ENCODE results near the gene NISCH.
A peak's percentile ranks its signal among the peaks of the same experiment; 100 is the strongest.
"Not testable (repeated sequence)": the region's sequence is repeated elsewhere in the genome, so short reads cannot be mapped to it uniquely, and the experiment has no call there.

NISCH gene

DNA sequence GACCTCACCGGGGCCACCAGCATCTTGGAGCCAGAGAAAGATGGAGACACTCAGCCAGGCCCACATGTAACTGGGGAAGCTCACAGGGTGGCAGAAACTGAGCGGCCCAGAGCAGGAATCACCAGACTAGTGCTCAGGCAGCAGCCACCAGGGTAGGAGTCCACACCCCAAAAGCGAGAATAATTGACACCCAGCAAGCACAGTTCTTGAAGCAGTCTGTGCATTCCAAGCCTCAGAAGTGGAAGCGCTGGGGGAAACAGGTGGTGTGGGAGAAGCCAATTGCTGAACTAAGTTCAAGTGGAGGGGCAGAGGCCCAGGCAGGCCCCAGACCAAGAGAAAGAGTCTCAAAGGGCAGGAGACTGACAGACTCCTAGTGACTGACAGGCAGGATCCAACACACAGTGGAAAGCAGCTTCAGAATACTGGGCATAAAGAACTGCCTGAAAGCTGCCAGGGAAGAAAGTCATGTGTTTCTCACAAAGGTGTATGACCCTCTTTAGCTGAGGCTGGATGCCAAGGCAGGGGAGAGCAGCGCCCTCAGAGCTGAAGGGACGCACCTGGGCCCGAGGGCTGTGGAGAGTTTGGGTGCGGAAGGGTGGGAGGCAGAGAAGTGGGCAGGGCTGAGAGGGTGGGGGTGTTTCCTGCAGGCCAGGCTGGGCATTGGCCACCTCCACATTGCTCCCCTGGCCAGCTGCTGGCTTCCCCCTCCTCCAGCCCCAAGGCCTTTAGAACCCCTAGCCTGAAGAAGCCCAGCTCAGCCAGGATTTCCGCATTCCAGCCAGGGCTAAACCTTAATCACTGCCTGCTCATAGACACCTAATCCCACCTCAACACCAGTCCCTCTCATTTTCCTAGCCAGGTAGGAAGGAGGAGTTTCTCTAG is 70.5 kb downstream of the NISCH start:
- Histone ChIP-seq H3K4me1 (ENCODE audit: control insufficient read depth, insufficient read depth, low read length) (no peaks in the 10 kb centered on the region), H3K4me3 (ENCODE audit: low read length) (no peak overlapping the region), H3K36me3 (ENCODE audit: control insufficient read depth, insufficient read depth, low read length) (no peaks in the 10 kb centered on the region), H3K9ac (ENCODE audit: low read length) (no peak overlapping the region), H3K27me3 (ENCODE audit: control insufficient read depth, insufficient read depth, low read length) (no peaks in the 10 kb centered on the region), H3K9me3 (ENCODE audit: control insufficient read depth, low read length) (no peaks in the 10 kb centered on the region)

- not testable (repeated sequence) for H3K4me1 ChIP-seq (ENCODE audit: control insufficient read depth, insufficient read depth, low read length); H3K36me3 ChIP-seq (ENCODE audit: control insufficient read depth, insufficient read depth, low read length); H3K9ac ChIP-seq (ENCODE audit: low read length); H3K27me3 ChIP-seq (ENCODE audit: control insufficient read depth, insufficient read depth, low read length); H3K4me3 ChIP-seq (ENCODE audit: low read length); H3K9me3 ChIP-seq (ENCODE audit: control insufficient read depth, low read length)
Measured at GRCh38 chr3:52526671-52527038, 71.3 kb downstream of the NISCH start.

GRCh38 chr3:52527039-52527731 is 71.8 kb downstream of the NISCH start:
- Histone ChIP-seq H3K36me3 (ENCODE audit: control insufficient read depth, insufficient read depth, low read length) (no peaks in the 10 kb centered on the region), H3K4me1 (ENCODE audit: control insufficient read depth, insufficient read depth, low read length) (no peaks in the 10 kb centered on the region), H3K9me3 (ENCODE audit: control insufficient read depth, low read length) (no peaks in the 10 kb centered on the region), H3K27me3 (ENCODE audit: control insufficient read depth, insufficient read depth, low read length) (no peaks in the 10 kb centered on the region), H3K9ac (ENCODE audit: low read length) (no peak overlapping the region), H3K4me3 (ENCODE audit: low read length) (no peak overlapping the region)

DNA sequence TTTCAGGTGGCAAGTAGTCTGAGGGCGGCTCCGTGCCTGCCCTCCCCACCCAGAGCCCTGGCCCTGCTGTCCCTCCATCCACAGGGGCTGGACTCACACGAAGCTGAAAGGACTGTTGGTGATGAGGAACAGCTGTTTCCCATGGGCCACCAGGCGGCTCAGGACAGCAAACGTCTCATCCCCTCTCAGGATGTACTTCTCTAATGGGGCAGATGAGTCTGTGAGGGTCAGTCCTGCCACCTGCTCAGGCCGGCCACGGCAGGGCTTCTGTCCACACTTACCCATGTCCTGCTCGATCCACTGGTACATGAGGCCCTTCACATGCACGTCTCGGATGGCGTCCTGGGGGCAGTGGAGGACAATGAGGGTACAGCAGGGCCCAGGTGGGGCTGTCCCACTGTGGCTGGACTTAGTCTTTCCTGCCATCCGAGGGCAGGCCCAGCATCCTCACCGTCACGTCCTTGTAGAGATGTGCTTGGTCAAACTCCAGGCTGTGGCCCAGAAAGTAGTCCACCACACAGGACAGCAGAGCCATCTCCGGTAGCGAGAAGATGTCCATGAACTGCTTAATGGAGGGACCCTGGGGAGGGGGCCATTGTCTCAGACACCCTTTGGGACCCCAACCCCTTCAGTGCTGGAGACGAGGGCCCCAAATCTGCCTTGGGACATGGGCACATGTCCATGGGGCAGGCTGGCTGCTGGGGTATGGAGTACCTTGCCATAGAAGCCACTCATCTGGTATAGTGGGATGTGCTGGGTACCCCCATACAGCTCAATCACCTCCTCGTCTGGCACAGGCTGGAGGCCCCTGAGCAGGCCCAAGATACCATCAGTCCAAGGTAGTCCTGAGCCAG is 72.6 kb downstream of the NISCH start:
- Histone ChIP-seq H3K4me1 (ENCODE audit: control insufficient read depth, insufficient read depth, low read length) (peaks cover 8% of the 10 kb centered on the region), H3K9me3 (ENCODE audit: control insufficient read depth, low read length) (no peaks in the 10 kb centered on the region), H3K9ac (ENCODE audit: low read length) (no peak overlapping the region), H3K4me3 (ENCODE audit: low read length) (no peak overlapping the region), H3K27me3 (ENCODE audit: control insufficient read depth, insufficient read depth, low read length) (no peaks in the 10 kb centered on the region), H3K36me3 (ENCODE audit: control insufficient read depth, insufficient read depth, low read length) (no peaks in the 10 kb centered on the region)

DNA sequence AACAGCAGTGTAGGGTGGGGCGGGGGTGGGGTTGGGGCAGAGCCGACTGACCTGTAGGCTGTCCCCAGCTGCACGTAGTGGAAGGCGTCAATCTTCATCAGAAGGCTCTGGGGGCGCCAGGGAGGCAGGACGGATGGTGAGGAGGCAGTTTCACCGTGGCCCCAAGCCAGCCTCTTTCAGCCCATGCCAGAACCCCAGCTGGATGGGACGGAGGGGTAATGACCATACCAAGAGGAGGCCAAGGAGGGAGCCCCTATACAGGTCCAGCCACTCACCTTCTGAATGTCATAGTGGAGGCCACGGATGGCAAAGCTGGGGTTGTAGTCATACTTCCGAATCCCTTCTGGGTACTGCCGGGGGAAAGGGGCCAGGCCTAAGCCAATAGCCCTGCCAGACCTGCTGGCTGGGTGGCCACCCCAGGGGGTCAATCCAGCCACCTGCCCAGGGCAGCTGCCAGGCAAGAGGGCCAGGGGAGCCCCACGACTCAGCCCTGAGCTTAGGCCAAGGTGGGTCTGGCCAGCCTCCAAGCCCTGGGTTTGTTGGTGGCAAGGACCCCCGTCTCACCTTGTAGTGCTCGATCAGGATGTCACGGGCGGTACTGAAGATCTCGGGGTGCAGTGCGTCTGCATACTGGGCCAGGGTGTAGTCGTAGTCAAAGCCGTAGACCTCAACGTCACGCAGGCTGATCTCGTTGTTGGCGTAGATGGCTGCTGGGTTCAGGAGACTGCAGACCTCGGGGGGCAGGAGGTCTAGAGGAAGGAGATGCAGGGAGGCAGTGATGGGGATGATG is 73.4 kb downstream of the NISCH start:
- Histone ChIP-seq H3K4me3 (ENCODE audit: low read length) (no peak overlapping the region), H3K27me3 (ENCODE audit: control insufficient read depth, insufficient read depth, low read length) (no peaks in the 10 kb centered on the region), H3K9me3 (ENCODE audit: control insufficient read depth, low read length) (no peaks in the 10 kb centered on the region), H3K9ac (ENCODE audit: low read length) (no peak overlapping the region), H3K4me1 (ENCODE audit: control insufficient read depth, insufficient read depth, low read length) (peaks cover 9% of the 10 kb centered on the region), H3K36me3 (ENCODE audit: control insufficient read depth, insufficient read depth, low read length) (no peaks in the 10 kb centered on the region)

DNA sequence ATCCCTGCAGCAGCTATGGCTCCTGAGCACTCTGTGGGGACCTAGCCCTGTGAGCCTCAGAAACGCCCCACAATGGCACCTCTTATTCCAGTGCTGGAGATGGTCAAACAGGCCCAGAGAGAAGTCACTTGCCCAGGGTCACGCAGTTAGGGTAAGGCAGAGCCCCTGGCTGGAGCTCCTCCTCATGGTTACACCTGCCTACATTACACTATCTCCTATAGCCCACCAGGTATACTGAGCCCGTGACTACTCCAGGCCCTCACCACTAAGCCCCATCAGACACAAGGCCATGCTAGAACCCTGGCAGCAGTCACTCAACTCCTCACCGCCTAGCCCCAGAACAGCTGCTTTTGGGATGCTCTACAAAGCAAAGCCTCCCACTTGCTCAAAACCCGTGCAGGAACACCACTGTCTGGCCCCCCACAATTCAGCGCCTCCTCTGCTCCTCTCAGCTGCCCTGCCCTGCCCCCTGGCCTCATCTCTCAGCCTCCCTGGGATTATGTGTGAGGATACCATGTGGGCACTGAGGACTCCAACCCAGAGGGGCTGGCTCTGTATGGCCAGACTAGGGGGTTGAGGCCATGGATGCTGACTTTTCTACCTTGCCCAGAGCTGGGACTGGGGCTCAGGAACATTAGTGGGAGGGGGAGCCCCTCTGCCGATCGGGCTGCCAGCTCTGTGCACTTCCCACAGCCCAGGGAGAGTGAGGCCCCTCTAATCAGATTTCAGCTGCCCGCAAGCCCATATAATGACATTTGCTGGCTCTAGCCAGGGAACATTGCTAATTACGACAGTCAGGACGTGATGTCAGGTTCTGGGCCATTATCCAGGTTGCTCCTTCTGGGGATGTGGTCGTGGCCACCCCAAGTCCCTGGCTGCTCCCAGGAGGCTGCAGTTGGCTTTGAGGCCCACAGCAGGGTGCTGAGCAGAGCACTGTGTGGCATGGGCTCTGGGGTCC is 74.3 kb downstream of the NISCH start:
- Histone ChIP-seq H3K9me3 (ENCODE audit: control insufficient read depth, low read length) (no peaks in the 10 kb centered on the region), H3K9ac (ENCODE audit: low read length) (no peak overlapping the region), H3K27me3 (ENCODE audit: control insufficient read depth, insufficient read depth, low read length) (no peaks in the 10 kb centered on the region), H3K36me3 (ENCODE audit: control insufficient read depth, insufficient read depth, low read length) (no peaks in the 10 kb centered on the region), H3K4me1 (ENCODE audit: control insufficient read depth, insufficient read depth, low read length) (peaks cover 15% of the 10 kb centered on the region), H3K4me3 (ENCODE audit: low read length) (no peak overlapping the region)

GRCh38 chr3:52530918-52531826 is 75.8 kb downstream of the NISCH start:
- Histone ChIP-seq H3K9me3 (ENCODE audit: control insufficient read depth, low read length) (no peaks in the 10 kb centered on the region), H3K36me3 (ENCODE audit: control insufficient read depth, insufficient read depth, low read length) (no peaks in the 10 kb centered on the region), H3K4me3 (ENCODE audit: low read length) (no peak overlapping the region), H3K4me1 (ENCODE audit: control insufficient read depth, insufficient read depth, low read length) (peaks cover 20% of the 10 kb centered on the region), H3K9ac (ENCODE audit: low read length) (no peak overlapping the region), H3K27me3 (ENCODE audit: control insufficient read depth, insufficient read depth, low read length) (no peaks in the 10 kb centered on the region)

- peaks cover 21% of the 10 kb centered on the region for H3K4me1 ChIP-seq (ENCODE audit: control insufficient read depth, insufficient read depth, low read length)
- H3K27me3 ChIP-seq (ENCODE audit: control insufficient read depth, insufficient read depth, low read length), result no peaks in the 10 kb centered on the region
- H3K9me3 ChIP-seq (ENCODE audit: control insufficient read depth, low read length), result no peaks in the 10 kb centered on the region
- H3K9ac ChIP-seq (ENCODE audit: low read length), result no peak overlapping the region
- H3K36me3 ChIP-seq (ENCODE audit: control insufficient read depth, insufficient read depth, low read length), result no peaks in the 10 kb centered on the region
- H3K4me3 ChIP-seq (ENCODE audit: low read length), result no peak overlapping the region
Measured at GRCh38 chr3:52531860-52532516, 76.6 kb downstream of the NISCH start.

DNA sequence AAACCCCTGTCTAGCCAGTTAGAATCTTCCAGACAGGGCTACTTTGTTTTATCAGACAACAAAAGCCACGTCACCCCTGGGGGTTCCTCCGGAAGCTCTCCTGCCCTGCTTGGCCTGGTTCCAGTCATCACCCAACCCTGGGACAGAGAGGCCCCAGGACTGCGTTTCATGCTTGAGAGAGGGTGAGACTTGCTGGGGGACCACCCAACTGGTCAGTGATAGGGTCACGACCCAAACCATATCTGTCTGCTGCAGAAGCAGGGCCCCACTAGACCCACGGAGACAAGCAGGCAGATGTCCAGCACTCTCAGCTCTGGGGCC is 77.1 kb downstream of the NISCH start:
- Histone ChIP-seq H3K27me3 (ENCODE audit: control insufficient read depth, insufficient read depth, low read length) (no peaks in the 10 kb centered on the region), H3K4me3 (ENCODE audit: low read length) (no peak overlapping the region), H3K36me3 (ENCODE audit: control insufficient read depth, insufficient read depth, low read length) (no peaks in the 10 kb centered on the region), H3K4me1 (ENCODE audit: control insufficient read depth, insufficient read depth, low read length) (peaks cover 26% of the 10 kb centered on the region), H3K9ac (ENCODE audit: low read length) (peak overlapping the region; percentile 29), H3K9me3 (ENCODE audit: control insufficient read depth, low read length) (no peaks in the 10 kb centered on the region)

Data from mucosa of stomach (tissue), 1 donor.